ENCODE data around the gene COL4A5. TPM values are rescaled to one million over a fixed set of nuclear protein-coding genes. Genes with fewer than 3 reads are reported as not detected.
"Not testable (repeated sequence)": the region's sequence is repeated elsewhere in the genome, so short reads cannot be mapped to it uniquely, and the experiment has no call there.

COL4A5 gene
- not detected for total RNA-seq

GRCh38 chrX:108439426-108439942 is at the start of gene COL4A5:
COL4A5 (plus strand) TSS chrX:108439838; CDS start chrX:108440126, 288 bp downstream.
- no peak within 1 kb of the TSS for H3K27ac Mint-ChIP-seq
- H3K4me1 Mint-ChIP-seq (ENCODE audit: low read depth in 2 of 2) = no peaks in the 10 kb centered on the region
- ATAC-seq = no peak
- H3K36me3 Mint-ChIP-seq = no peaks in the 10 kb centered on the region
- H3K9me3 Mint-ChIP-seq = no peaks in the 10 kb centered on the region
- peaks cover 13 to 22% of the 10 kb centered on the region in 2 donors for H3K27me3 Mint-ChIP-seq
- H3K4me3 Mint-ChIP-seq = no peak within 1 kb of the TSS
- no peak for DNase-seq (ENCODE audit: low spot score)

DNA sequence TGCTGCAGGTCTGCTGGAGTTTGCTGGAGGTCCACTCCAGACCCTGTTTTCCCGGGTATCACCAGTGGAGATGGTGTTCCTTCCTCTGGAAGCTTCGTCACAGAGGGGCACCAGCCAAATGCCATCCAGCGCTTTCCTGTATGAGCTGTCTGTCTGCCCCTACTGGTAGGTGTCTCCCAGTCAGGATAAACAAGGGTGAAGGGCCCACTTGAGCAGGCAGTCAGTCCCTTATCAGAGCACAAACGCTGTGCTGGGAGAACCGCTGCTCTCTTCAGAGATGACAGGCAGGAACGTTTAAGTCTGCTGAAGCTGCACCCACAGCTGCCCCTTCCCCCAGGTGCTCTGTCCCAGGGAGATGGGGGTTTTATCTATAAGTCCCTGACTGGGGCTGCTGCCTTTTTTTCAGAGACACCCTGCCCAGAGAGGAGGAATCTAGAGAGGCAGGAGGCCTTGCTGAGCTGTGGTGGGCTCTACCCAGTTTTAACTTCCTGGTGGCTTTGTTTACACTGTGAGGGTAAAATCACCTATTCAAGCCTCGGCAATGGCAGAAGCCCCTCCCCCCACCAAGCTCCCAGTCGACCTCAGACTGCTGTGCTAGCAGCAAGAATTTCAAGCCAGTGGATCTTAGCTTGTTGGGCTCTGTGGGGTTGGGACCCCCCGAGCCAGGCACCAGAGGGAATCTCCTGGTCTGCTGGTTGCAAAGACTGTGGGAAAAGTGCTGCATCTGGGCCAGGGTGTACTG is 48.5 kb upstream of the COL4A5 start:
- not testable (repeated sequence) for H3K4me1 Mint-ChIP-seq (ENCODE audit: low read depth in 2 of 2); ATAC-seq

GRCh38 chrX:108396188-108396891 is 43.3 kb upstream of the COL4A5 start:
- Mint-ChIP-seq H3K4me3 (no peak overlapping the region), H3K4me1 (ENCODE audit: low read depth in 2 of 2) (no peaks in the 10 kb centered on the region), H3K27me3 (peaks cover 0 to 5% of the 10 kb centered on the region in 2 donors), H3K36me3 (no peaks in the 10 kb centered on the region), H3K27ac (no peak overlapping the region), H3K9me3 (peaks cover 3% of the 10 kb centered on the region)
- DNase-seq (ENCODE audit: low spot score) (no peak), ATAC-seq (no peak)

More for the DNA sequence above, 48.5 kb upstream of the COL4A5 start:
- not testable (repeated sequence) for H3K4me3 Mint-ChIP-seq; DNase-seq (ENCODE audit: low spot score); H3K27me3 Mint-ChIP-seq; H3K36me3 Mint-ChIP-seq; H3K27ac Mint-ChIP-seq
- H3K9me3 Mint-ChIP-seq = peaks cover 11% of the 10 kb centered on the region

- Mint-ChIP-seq H3K4me3 (no peak overlapping the region), H3K4me1 (ENCODE audit: low read depth in 2 of 2) (no peaks in the 10 kb centered on the region), H3K27ac (no peak overlapping the region), H3K9me3 (peaks cover 3% of the 10 kb centered on the region), H3K27me3 (peaks cover 0 to 5% of the 10 kb centered on the region in 2 donors), H3K36me3 (no peaks in the 10 kb centered on the region)
- no peak for ATAC-seq
- DNase-seq (ENCODE audit: low spot score) = no peak
Measured at GRCh38 chrX:108396986-108397385, 42.7 kb upstream of the COL4A5 start.

DNA sequence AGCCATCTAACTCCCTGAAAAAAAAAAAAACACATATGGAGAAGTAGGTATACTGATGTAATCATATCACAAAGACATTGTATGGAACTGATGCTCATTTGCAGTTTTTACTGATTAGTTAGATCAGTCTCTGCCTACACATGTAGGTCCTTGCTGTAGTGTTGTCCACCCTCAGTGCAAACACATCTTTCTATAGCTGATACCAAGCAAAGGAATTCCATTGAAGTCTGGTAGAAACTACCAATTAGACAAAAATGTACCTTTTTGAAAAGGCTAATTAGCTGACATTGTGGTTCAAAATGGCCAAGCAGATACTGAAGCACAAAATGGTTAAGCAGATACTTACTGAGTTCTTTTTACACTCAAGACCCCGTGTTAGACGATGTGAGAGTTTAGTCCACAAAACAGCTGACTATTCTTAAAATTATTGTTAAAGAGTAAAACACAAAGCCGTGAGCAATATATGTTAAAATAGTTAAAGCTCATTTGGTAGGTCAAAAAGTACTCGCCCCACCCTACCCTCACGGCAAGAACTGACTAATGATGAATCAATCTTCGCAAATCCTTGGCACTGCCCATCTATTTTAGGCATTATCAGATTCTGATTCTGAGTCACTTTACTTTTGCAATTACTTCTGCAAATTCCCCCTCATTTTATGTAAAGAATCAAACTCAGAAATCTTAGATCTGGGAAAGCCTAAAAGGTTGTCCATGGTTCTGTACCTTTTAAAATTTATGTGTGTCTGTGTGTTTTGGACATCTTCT is 41.8 kb upstream of the COL4A5 start:
- Mint-ChIP-seq H3K36me3 (no peaks in the 10 kb centered on the region), H3K9me3 (peaks cover 3% of the 10 kb centered on the region), H3K27me3 (peaks cover 0 to 5% of the 10 kb centered on the region in 2 donors), H3K4me3 (no peak overlapping the region), H3K27ac (no peak overlapping the region), H3K4me1 (ENCODE audit: low read depth in 2 of 2) (no peaks in the 10 kb centered on the region)
- ATAC-seq = no peak
- no peak for DNase-seq (ENCODE audit: low spot score)

- Mint-ChIP-seq H3K27me3 (peaks cover 0 to 8% of the 10 kb centered on the region in 2 donors), H3K9me3 (peaks cover 3% of the 10 kb centered on the region)
Measured at GRCh38 chrX:108399418-108400165, 40.0 kb upstream of the COL4A5 start.

DNA sequence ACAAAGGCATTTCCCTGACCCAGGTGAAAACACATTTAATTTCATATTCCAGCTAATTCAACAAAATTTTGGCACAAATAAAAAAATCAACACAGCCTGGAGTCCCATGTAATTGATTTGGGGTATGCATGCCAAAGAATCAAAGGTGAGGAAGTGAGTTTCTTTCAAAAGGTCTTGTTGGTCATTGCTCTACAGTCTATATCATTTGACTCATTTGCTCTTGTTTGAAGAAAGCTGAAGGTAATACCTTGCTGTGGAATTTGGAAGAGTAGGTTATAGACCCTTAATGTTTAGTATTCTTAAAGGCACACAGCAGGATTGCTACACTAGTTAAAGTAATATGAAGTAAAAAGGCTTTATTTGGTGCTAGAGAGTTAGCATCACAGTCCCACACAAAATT is 26.9 kb upstream of the COL4A5 start:
- no peak for DNase-seq (ENCODE audit: low spot score)
- Mint-ChIP-seq H3K9me3 (no peaks in the 10 kb centered on the region), H3K27ac (no peak overlapping the region), H3K4me1 (ENCODE audit: low read depth in 2 of 2) (no peaks in the 10 kb centered on the region), H3K27me3 (peaks cover 0 to 5% of the 10 kb centered on the region in 2 donors), H3K4me3 (no peak overlapping the region), H3K36me3 (no peaks in the 10 kb centered on the region)
- no peak for ATAC-seq

More at GRCh38 chrX:108399418-108400165, 40.0 kb upstream of the COL4A5 start:
- DNase-seq (ENCODE audit: low spot score) = no peak
- no peak for ATAC-seq
- no peak overlapping the region for H3K4me3 Mint-ChIP-seq
- H3K4me1 Mint-ChIP-seq (ENCODE audit: low read depth in 2 of 2) = no peaks in the 10 kb centered on the region
- H3K36me3 Mint-ChIP-seq = no peaks in the 10 kb centered on the region
- no peak overlapping the region for H3K27ac Mint-ChIP-seq

DNA sequence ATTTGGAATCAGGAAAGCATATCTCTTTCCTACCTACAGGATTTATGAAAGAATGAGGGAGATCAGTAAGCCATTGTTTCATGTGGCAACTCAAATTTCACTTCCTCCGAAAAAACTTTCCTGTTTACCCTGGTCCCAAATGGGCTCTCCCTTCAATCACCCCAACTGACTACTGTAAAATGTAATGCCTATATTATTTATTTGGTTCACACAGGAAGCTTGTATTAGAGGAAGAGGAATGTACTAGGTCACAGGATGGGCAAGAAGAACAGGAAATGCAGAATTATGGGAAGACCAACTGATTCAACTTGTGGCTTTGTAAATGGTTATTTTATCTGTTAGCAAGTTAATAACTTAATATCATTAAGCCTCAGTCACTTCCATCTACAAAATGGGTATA is 24.5 kb upstream of the COL4A5 start:
- no peaks in the 10 kb centered on the region for H3K9me3 Mint-ChIP-seq
- no peaks in the 10 kb centered on the region for H3K4me1 Mint-ChIP-seq (ENCODE audit: low read depth in 2 of 2)

GRCh38 chrX:108415891-108416290 is 23.7 kb upstream of the COL4A5 start:
- no peaks in the 10 kb centered on the region for H3K9me3 Mint-ChIP-seq
- DNase-seq (ENCODE audit: low spot score) (no peak), ATAC-seq (no peak)
- no peak overlapping the region for H3K4me3 Mint-ChIP-seq
- no peaks in the 10 kb centered on the region for H3K4me1 Mint-ChIP-seq (ENCODE audit: low read depth in 2 of 2)
- H3K27me3 Mint-ChIP-seq = peaks cover 0 to 5% of the 10 kb centered on the region in 2 donors
- H3K36me3 Mint-ChIP-seq = no peaks in the 10 kb centered on the region
- no peak overlapping the region for H3K27ac Mint-ChIP-seq

More for the DNA sequence above, 24.5 kb upstream of the COL4A5 start:
- Mint-ChIP-seq H3K36me3 (no peaks in the 10 kb centered on the region), H3K4me3 (no peak overlapping the region), H3K27ac (no peak overlapping the region), H3K27me3 (peaks cover 0 to 5% of the 10 kb centered on the region in 2 donors)
- no peak for ATAC-seq
- DNase-seq (ENCODE audit: low spot score) = no peak

DNA sequence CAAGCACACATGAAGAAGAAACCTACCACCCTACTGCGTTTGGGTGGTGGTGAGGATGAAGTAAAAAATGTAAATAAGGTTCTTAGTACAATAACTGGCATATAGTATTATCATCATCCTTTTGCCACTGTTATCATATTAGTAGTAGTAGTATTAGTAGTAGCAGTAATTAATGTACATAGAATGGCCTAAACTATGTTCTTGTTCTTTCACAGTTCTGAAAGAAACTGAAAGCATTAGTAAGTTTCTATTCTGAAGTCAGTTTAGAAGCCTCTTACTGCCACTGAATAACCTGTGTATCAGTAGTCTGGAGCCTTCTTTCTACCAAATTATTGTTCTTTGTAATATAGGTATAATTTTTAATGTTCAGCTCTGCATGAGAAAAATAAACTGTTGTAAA is 22.4 kb upstream of the COL4A5 start:
- peaks cover 0 to 7% of the 10 kb centered on the region in 2 donors for H3K27me3 Mint-ChIP-seq
- H3K4me3 Mint-ChIP-seq = no peak overlapping the region
- H3K9me3 Mint-ChIP-seq = no peaks in the 10 kb centered on the region
- no peaks in the 10 kb centered on the region for H3K36me3 Mint-ChIP-seq
- ATAC-seq (no peak), DNase-seq (ENCODE audit: low spot score) (no peak)
- H3K27ac Mint-ChIP-seq = no peak overlapping the region
- no peaks in the 10 kb centered on the region for H3K4me1 Mint-ChIP-seq (ENCODE audit: low read depth in 2 of 2)

GRCh38 chrX:108419401-108419800 is 20.2 kb upstream of the COL4A5 start:
- no peak overlapping the region for H3K4me3 Mint-ChIP-seq
- no peaks in the 10 kb centered on the region for H3K36me3 Mint-ChIP-seq
- ATAC-seq (no peak), DNase-seq (ENCODE audit: low spot score) (no peak)
- no peaks in the 10 kb centered on the region for H3K4me1 Mint-ChIP-seq (ENCODE audit: low read depth in 2 of 2)
- H3K27me3 Mint-ChIP-seq = peaks cover 0 to 8% of the 10 kb centered on the region in 2 donors
- H3K27ac Mint-ChIP-seq = no peak overlapping the region
- no peaks in the 10 kb centered on the region for H3K9me3 Mint-ChIP-seq

DNA sequence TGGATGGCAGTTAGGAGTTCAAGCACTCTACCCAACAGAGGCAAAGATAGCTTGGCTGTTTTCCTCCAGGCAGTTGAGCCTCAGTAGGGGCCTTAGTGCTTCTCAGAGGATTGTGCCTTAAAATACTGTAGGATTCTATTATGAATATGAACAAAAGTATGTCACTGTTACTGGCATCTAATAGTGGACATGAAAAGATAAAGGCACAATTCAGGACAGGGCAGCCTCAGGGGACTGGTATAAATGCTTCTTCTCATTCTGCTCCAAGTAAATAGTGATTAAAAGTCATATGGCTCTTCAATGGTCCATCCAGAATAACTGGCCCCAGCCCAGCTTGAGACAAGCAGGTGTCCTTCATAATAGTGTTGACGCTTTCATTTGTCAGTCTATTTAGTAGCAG is 19.2 kb upstream of the COL4A5 start:
- H3K9me3 Mint-ChIP-seq = no peaks in the 10 kb centered on the region
- no peaks in the 10 kb centered on the region for H3K36me3 Mint-ChIP-seq
- DNase-seq (ENCODE audit: low spot score) = no peak
- H3K27me3 Mint-ChIP-seq = peaks cover 0 to 7% of the 10 kb centered on the region in 2 donors
- H3K4me3 Mint-ChIP-seq = no peak overlapping the region
- H3K27ac Mint-ChIP-seq = no peak overlapping the region
- H3K4me1 Mint-ChIP-seq (ENCODE audit: low read depth in 2 of 2) = no peaks in the 10 kb centered on the region
- ATAC-seq = no peak

DNA sequence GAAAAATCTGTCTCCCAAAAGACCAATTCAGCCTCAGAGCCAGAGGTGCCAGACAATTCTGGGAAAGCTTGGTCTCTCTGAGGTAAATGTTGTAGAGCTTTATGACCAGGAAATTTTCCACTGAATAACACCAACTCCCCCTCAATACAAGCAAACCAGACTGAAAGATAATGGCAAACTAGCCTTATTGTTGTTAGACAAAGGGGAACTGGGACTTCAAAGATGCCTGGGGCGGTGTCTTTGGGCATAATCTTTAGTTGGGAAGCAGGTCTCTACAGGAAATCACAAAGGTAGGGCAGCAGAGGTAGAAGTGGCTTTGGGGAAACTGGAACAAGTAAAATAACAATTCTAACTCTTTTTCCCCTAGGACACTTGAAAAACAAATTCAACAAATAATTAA is 13.4 kb upstream of the COL4A5 start:
- Mint-ChIP-seq H3K9me3 (no peaks in the 10 kb centered on the region), H3K27ac (no peak overlapping the region), H3K36me3 (no peaks in the 10 kb centered on the region), H3K4me3 (no peak overlapping the region), H3K4me1 (ENCODE audit: low read depth in 2 of 2) (no peaks in the 10 kb centered on the region), H3K27me3 (peaks cover 0 to 7% of the 10 kb centered on the region in 2 donors)
- ATAC-seq (no peak), DNase-seq (ENCODE audit: low spot score) (no peak)
